Small intestine (tissue), 16 donors: ENCODE results near the gene TMEM238. TPM values are rescaled to one million over a fixed set of nuclear protein-coding genes. Genes with fewer than 3 reads are reported as not detected.

ENCODE experiments used
- DNase-seq, 2 donors: peaks; one replicate each; pipeline versions ENCODE4 v3.0.0 to v3.0.0-alpha.2; 2013
- FAIRE-seq: peaks from 2 replicates; lab custom pipeline; 2012; peaks lifted over from hg19 to GRCh38; lab: Jason Lieb, UNC
- H3K27ac ChIP-seq, 3 donors: one replicate each; pipeline ENCODE4 v1.5.1; 2013; ENCODE audit warnings: low read length in 2 of 3, mild to moderate bottlenecking in 2 of 3, control low read depth in 1 of 3, inconsistent platforms in 1 of 3, low read depth in 1 of 3, moderate library complexity in 1 of 3
- H3K27me3 ChIP-seq, 3 donors: one replicate each; pipeline ENCODE4 v1.6.1; 2013; ENCODE audit warnings: low read length in 3 of 3, inconsistent platforms in 1 of 3; ENCODE audit not compliant: control insufficient read depth in 3 of 3, insufficient read depth in 3 of 3
- H3K36me3 ChIP-seq, 3 donors: one replicate each; pipeline ENCODE4 v1.6.1; 2013; ENCODE audit warnings: low read length in 3 of 3, inconsistent platforms in 1 of 3, low read depth in 1 of 3, mild to moderate bottlenecking in 1 of 3, moderate library complexity in 1 of 3; ENCODE audit not compliant: control insufficient read depth in 3 of 3, insufficient read depth in 2 of 3
- H3K4me1 ChIP-seq, 3 donors: one replicate each; pipeline ENCODE4 v1.6.1; 2013; ENCODE audit warnings: low read length in 2 of 3, inconsistent platforms in 1 of 3, low read depth in 1 of 3, mild to moderate bottlenecking in 1 of 3, moderate library complexity in 1 of 3; ENCODE audit not compliant: control insufficient read depth in 3 of 3, insufficient read depth in 2 of 3
- H3K4me3 ChIP-seq, 3 donors: one replicate each; pipeline ENCODE4 v1.5.1; 2013; ENCODE audit warnings: low read length in 3 of 3, control low read depth in 1 of 3, inconsistent platforms in 1 of 3, low read depth in 1 of 3, mild to moderate bottlenecking in 1 of 3, moderate library complexity in 1 of 3
- H3K9me3 ChIP-seq, 2 donors: one replicate each; pipeline ENCODE4 v1.6.1; 2013; ENCODE audit warnings: low read depth in 1 of 2, low read length in 1 of 2; ENCODE audit not compliant: control insufficient read depth in 2 of 2, insufficient read depth in 1 of 2
- WGBS, 3 donors: extraction: QIAGEN DNeasy Blood & Tissue Kit; methylation state at CpG; one replicate each; pipeline ENCODE4 v1.1.7; 2013; 5-methylcytosine and 5-hydroxymethylcytosine counted together
- long read RNA-seq, 10 donors: transcript quantifications; one replicate each; lab custom pipeline, GENCODE V29; 2026
- polyA plus RNA-seq, 4 donors: library from polyadenylated mRNA; stranded (reverse) in 3 of 4; unstranded in 1 of 4; fragments of 200-250 nt in 3 of 4; fragments of 120-200 nt in 1 of 4; gene quantifications; one replicate each; pipeline versions ENCODE4 v1.2.1 to v1.2.3, GENCODE V29; 2013
- donor health status: healthy with polysubstance abuse.
- donor health status: control.
- donor health status: control.
- donor health status: Bipolar disorder and iron deficiency.
- donor health status: healthy.

The TMEM238 gene, protein sequence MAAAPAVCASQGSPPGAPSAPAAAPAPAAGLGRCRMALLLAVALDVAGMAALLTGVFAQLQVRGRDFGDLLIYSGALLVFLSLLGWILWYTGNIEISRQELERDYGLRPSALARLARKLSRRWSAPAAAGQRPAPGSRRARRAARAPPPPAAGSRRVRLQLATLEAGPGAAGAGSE
- polyA plus RNA-seq: 1 to 10 TPM in 3 of 4 donors, not detected in 1; 1.6 to 9.4 (median 2.2) TPM
- long read RNA-seq, donor 1, transcript TMEM238-201 (2 exons, 1,000 nt): major isoform, 157 of 157 reads
- long read RNA-seq, donor 1, partial matches to known transcripts: 0 of 157 reads
- long read RNA-seq, donor 1, other reads (novel, unspliced or antisense): 0 of 157 reads
- long read RNA-seq, donor 2, transcript TMEM238-201 (2 exons, 1,000 nt): major isoform, 38 of 38 reads
- long read RNA-seq, donor 2, partial matches to known transcripts: 0 of 38 reads
- long read RNA-seq, donor 2, other reads (novel, unspliced or antisense): 0 of 38 reads
- long read RNA-seq, donor 3, transcript TMEM238-201 (2 exons, 1,000 nt): major isoform, 54 of 54 reads
- long read RNA-seq, donor 3, partial matches to known transcripts: 0 of 54 reads
- long read RNA-seq, donor 3, other reads (novel, unspliced or antisense): 0 of 54 reads
- long read RNA-seq, donor 4, partial matches to known transcripts: 0 of 4 reads
- long read RNA-seq, donor 4, other reads (novel, unspliced or antisense): 0 of 4 reads
- long read RNA-seq, donor 5, transcript TMEM238-201 (2 exons, 1,000 nt): major isoform, 21 of 21 reads
- long read RNA-seq, donor 5, partial matches to known transcripts: 0 of 21 reads
- long read RNA-seq, donor 5, other reads (novel, unspliced or antisense): 0 of 21 reads
- long read RNA-seq, donor 6, transcript TMEM238-201 (2 exons, 1,000 nt): major isoform, 52 of 3,306 reads
- long read RNA-seq, donor 6, partial matches to known transcripts: 1,980 of 3,306 reads
- long read RNA-seq, donor 6, other reads (novel, unspliced or antisense): 1,274 of 3,306 reads
- long read RNA-seq, donor 7, partial matches to known transcripts: 2,957 of 4,246 reads
- long read RNA-seq, donor 7, other reads (novel, unspliced or antisense): 1,287 of 4,246 reads
- long read RNA-seq, donor 8, partial matches to known transcripts: 0 of 1 reads
- long read RNA-seq, donor 8, other reads (novel, unspliced or antisense): 0 of 1 reads
- long read RNA-seq, donor 9, transcript TMEM238-201 (2 exons, 1,000 nt): major isoform, 18 of 18 reads
- long read RNA-seq, donor 9, partial matches to known transcripts: 0 of 18 reads
- long read RNA-seq, donor 9, other reads (novel, unspliced or antisense): 0 of 18 reads
- long read RNA-seq, donor 10, transcript TMEM238-201 (2 exons, 1,000 nt): major isoform, 47 of 3,827 reads
- long read RNA-seq, donor 10, partial matches to known transcripts: 2,425 of 3,827 reads
- long read RNA-seq, donor 10, other reads (novel, unspliced or antisense): 1,355 of 3,827 reads

DNA sequence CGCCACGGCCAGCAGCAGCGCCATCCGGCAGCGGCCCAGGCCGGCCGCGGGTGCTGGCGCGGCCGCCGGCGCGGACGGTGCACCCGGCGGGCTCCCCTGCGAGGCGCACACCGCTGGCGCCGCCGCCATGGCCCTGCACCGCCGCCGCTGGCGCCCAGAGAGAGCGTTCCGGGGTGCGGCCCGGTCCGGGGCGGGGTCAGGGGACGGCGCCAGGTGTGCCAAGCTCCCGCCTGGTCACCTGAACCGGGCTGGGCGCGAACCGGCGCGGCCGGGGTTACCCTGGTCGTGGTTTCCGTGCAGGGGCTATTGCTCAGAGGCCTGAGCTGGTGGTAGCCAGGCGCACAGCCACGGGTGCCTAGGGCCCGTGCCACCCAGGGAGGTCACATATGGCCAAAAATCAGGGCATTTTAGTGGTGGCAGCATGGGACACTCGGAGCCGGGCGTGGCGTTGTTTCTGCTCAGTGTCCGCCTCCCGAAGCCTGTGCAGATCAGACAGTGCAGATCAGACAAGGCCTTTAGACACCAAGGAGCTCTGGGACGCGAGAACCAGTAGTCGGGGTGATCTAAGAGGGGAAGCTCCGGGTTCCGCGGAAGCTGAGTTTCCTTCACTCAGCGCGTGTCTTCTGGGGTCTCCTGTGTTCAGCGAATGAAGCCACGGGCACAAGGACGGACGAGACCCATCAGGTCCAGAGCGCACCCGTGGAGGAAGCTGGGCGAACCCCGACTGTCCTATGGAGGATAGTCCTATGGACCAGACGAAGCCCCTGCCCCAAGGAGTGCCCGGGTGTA lies at the start of gene TMEM238:
TMEM238 (minus strand) TSS at position 162 of the 789 bp plus-strand sequence; CDS start at position 129, 33 bp downstream.
- Histone ChIP-seq H3K4me3 (peak within 1 kb of the TSS; percentile 63 to 97 (median 75)), H3K27me3 (no peaks in the 10 kb centered on the region), H3K27ac (peak within 1 kb of the TSS; percentile 86 to 99 (median 97))

DNA sequence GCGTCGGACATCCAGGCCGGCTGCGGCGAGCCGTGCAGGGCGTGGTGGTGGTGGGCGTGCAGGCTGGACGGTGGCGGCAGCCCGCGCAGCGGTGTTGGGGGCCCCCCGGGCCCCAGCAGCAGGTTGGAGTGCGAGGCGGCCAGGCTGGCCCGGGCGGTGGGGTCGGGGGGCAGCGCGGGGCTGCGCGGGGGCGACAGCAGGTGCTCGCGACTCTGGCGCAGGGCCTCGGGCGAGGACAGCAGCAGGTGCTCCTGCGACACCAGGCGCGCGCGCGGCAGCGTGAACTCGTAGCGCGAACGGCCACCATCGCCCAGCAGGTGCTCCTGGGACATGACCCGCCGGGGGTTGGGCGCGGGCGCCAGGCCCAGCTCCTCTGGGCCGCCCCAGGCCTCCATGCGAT lies 49.2 kb upstream of the TMEM238 start:
- Histone ChIP-seq H3K4me1 (no peaks in the 10 kb centered on the region), H3K4me3 (no peak overlapping the region), H3K27me3 (peaks cover 4 to 30% (median 28%) of the 10 kb centered on the region in 3 donors), H3K36me3 (no peaks in the 10 kb centered on the region), H3K9me3 (no peaks in the 10 kb centered on the region), H3K27ac (no peak overlapping the region)
- FAIRE-seq (no peak), DNase-seq (no peak)
- 13 to 24% (median 21%) methylated on average over 11 to 48 of the region's 48 CpGs for WGBS, 3 donors

More for the DNA sequence above, at the start of gene TMEM238:
- Histone ChIP-seq H3K9me3 (peaks cover 0 to 7% of the 10 kb centered on the region in 2 donors), H3K4me1 (peaks cover 8 to 37% (median 12%) of the 10 kb centered on the region in 3 donors), H3K36me3 (peaks cover 4 to 45% (median 17%) of the 10 kb centered on the region in 3 donors)
- DNase-seq: peak; percentile 77 to 85
- WGBS, 3 donors: 5 to 16% (median 11%) methylated on average over 53 to 72 of the region's 72 CpGs
- no peak for FAIRE-seq

DNA sequence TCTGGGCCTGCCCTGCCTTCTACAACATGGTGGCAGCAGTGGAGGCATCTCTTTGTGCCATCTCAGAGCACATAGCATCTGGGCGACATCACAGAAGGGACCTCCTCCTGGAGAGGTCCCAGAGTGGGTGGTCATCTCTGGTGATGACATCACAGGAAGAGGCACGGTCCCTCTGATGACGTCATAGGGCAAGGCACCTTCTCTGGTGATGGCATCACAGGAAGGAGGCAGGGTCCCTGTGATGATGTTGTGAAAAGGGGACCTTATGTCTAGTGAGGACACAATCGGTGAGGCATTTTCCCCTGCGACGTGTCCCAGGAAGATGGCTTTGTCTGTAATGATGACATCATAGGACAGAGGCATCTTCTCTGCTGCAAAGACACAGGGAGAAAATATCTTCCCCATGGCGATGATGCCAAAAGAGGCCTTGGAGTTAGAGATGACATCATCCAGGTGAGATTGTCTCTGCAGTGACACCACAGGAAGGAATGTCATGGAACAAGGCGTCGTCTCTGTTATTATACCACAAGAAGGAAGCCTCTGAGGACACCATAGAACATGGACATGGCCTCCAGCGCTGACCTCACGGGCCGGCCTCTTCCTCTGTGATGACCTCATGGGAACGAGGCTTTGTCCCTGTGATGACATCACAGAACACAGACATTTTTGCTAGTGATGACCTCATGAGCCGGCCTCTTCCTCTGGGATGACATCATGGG lies 48.3 kb upstream of the TMEM238 start:
- Histone ChIP-seq H3K36me3 (no peaks in the 10 kb centered on the region), H3K27ac (no peak overlapping the region), H3K9me3 (no peaks in the 10 kb centered on the region), H3K4me3 (no peak overlapping the region), H3K4me1 (no peaks in the 10 kb centered on the region), H3K27me3 (peaks cover 4 to 26% (median 24%) of the 10 kb centered on the region in 3 donors)
- FAIRE-seq (no peak), DNase-seq (no peak)
- 83 to 87% (median 85%) methylated on average over 14 of the region's 14 CpGs for WGBS, 3 donors

DNA sequence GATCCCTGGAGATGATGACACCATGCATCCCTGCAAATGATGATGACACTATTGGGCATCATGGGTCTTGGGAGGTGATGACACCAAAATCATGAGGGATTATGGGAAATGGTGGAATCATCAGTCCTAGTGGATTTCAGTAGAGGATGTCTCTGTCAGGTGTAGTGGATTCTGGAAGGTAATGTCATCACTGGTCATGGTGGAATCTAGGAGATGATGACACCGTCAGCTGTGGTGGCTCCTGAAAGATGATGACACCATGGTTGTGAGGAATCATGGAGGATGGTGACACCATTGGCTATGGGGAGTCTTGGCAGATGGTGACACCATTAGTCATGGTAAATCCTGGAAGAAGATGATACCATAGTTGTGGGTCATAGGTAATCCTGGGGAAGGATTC lies 47.1 kb upstream of the TMEM238 start:
- H3K9me3 ChIP-seq: no peaks in the 10 kb centered on the region
- H3K4me1 ChIP-seq: no peaks in the 10 kb centered on the region
- FAIRE-seq: no peak
- WGBS, 3 donors: 86 to 95% (median 93%) methylated on average over 1 of the region's 1 CpG
- H3K27ac ChIP-seq: no peak overlapping the region
- no peak for DNase-seq
- H3K4me3 ChIP-seq: no peak overlapping the region
- H3K36me3 ChIP-seq: no peaks in the 10 kb centered on the region
- H3K27me3 ChIP-seq: peaks cover 4 to 26% (median 25%) of the 10 kb centered on the region in 3 donors

DNA sequence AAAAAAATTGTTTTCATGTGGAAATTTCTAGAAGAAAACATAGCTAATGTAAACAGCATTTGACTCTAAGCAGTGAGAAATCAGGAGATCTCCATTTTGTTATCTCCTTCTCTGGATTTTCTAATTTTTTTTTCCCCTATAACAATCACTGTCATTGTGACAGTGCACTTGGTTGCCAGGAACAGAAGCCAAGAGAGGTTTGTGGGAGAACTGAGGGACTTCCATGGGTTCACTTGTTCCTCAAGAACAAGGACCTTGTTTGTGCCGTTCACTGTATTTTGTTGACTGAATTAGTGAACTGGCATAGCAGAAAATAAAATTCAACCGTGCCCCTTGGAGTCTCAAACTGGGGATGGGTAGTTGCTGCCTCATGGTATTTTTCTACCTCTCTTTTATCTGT lies 42.0 kb upstream of the TMEM238 start:
- H3K27me3 ChIP-seq: peaks cover 0 to 13% (median 4%) of the 10 kb centered on the region in 3 donors

DNA sequence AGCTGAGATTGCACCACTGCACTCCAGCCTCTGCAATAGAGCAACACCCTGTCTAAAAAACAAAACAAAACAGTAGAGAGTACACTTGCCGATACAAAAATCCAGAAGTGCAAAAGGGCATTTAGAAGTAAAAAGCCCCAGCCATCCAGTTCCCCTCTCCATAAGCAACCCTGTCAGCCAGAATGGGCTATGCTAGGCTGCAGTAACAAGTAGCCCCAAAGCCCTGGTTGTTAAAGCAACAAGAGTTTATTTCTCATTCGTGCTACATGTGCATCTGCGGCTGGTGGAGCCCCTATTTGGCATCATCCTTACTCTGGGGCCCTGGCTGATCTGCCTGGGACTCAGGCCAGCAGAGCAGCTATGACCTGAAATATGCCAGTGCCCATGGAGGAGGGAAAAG lies 40.4 kb upstream of the TMEM238 start:
- peaks cover 0 to 13% (median 3%) of the 10 kb centered on the region in 3 donors for H3K27me3 ChIP-seq
- no peaks in the 10 kb centered on the region for H3K4me1 ChIP-seq
- FAIRE-seq (no peak), DNase-seq (no peak)
- H3K36me3 ChIP-seq: no peaks in the 10 kb centered on the region
- peaks cover 0 to 8% of the 10 kb centered on the region in 2 donors for H3K9me3 ChIP-seq
- 85 to 88% (median 87%) methylated on average over 3 of the region's 3 CpGs for WGBS, 3 donors
- H3K27ac ChIP-seq: no peak overlapping the region
- no peak overlapping the region for H3K4me3 ChIP-seq

More for the DNA sequence above, 42.0 kb upstream of the TMEM238 start:
- DNase-seq (no peak), FAIRE-seq (no peak)
- Histone ChIP-seq H3K36me3 (no peaks in the 10 kb centered on the region), H3K9me3 (peaks cover 0 to 2% of the 10 kb centered on the region in 2 donors), H3K4me1 (no peaks in the 10 kb centered on the region), H3K4me3 (no peak overlapping the region), H3K27ac (no peak overlapping the region)
- 51 to 70% (median 53%) methylated on average over 2 of the region's 2 CpGs for WGBS, 3 donors
